Liver (tissue), 9 donors: ENCODE results near the gene RARS1. TPM values are rescaled to one million over a fixed set of nuclear protein-coding genes. Genes with fewer than 3 reads are reported as not detected.

ENCODE experiments used
- DNase-seq: peaks from one replicate; pipeline ENCODE4 v3.0.0-alpha.2; 2017; ENCODE audit warnings: low spot score
- H3K27ac ChIP-seq, 2 donors: one replicate each; pipeline ENCODE4 v1.7.0; 2013; ENCODE audit warnings: inconsistent platforms in 2 of 2, low read length in 2 of 2, control low read depth in 1 of 2, low read depth in 1 of 2, mild to moderate bottlenecking in 1 of 2
- H3K27me3 ChIP-seq, 4 donors: one replicate each; pipeline versions ENCODE4 v1.6.1 to v1.7.0; 2013; ENCODE audit warnings: low read length in 3 of 4, inconsistent platforms in 1 of 4, mild to moderate bottlenecking in 1 of 4, moderate library complexity in 1 of 4; ENCODE audit not compliant: control insufficient read depth in 4 of 4, insufficient read depth in 4 of 4
- H3K36me3 ChIP-seq, 4 donors: one replicate each; pipeline versions ENCODE4 v1.6.1 to v1.7.0; 2013; ENCODE audit warnings: low read length in 3 of 4, mild to moderate bottlenecking in 3 of 4, low read depth in 1 of 4, moderate library complexity in 1 of 4; ENCODE audit not compliant: control insufficient read depth in 4 of 4, insufficient read depth in 3 of 4
- H3K4me1 ChIP-seq, 4 donors: one replicate each; pipeline versions ENCODE4 v1.6.1 to v1.7.0; 2013; ENCODE audit warnings: low read length in 3 of 4, mild to moderate bottlenecking in 3 of 4, moderate library complexity in 1 of 4; ENCODE audit not compliant: control insufficient read depth in 4 of 4, insufficient read depth in 4 of 4
- H3K4me3 ChIP-seq, 3 donors: one replicate each; pipeline versions ENCODE4 v1.6.1 to v1.7.0; 2013; ENCODE audit warnings: low read length in 3 of 3, control low read depth in 1 of 3, low read depth in 1 of 3, mild to moderate bottlenecking in 1 of 3
- H3K9ac ChIP-seq, 2 donors: one replicate each; pipeline ENCODE4 v1.7.0; 2013; ENCODE audit warnings: low read length in 2 of 2, mild to moderate bottlenecking in 2 of 2, moderate library complexity in 2 of 2, control low read depth in 1 of 2, low read depth in 1 of 2
- H3K9me3 ChIP-seq, 4 donors: one replicate each; pipeline versions ENCODE4 v1.6.1 to v1.7.0; 2013; ENCODE audit warnings: low read length in 3 of 4; ENCODE audit not compliant: control insufficient read depth in 4 of 4
- ATF3 ChIP-seq: IDR thresholded peaks from 2 replicates; pipeline ENCODE4 v1.6.1; 2016; ENCODE audit warnings: antibody characterized with exemption
- CTCF ChIP-seq: fragments of 150-350 bp; IDR thresholded peaks from 2 replicates; pipeline ENCODE4 v1.5.1; 2017; ENCODE audit warnings: improper control_type of control experiment, low read depth, low read length; ENCODE audit not compliant: missing input control
- EGR1 ChIP-seq, 2 donors: IDR thresholded peaks; 2 replicates each; pipeline ENCODE4 v1.6.1; 2016 to 2018; ENCODE audit warnings: antibody characterized with exemption in 2 of 2, low read depth in 2 of 2
- FOXA1 ChIP-seq: IDR thresholded peaks from 2 replicates; pipeline ENCODE4 v1.6.1; 2016; ENCODE audit warnings: antibody characterized with exemption
- FOXA2 ChIP-seq: IDR thresholded peaks from 2 replicates; pipeline ENCODE4 v1.6.1; 2016; ENCODE audit warnings: antibody characterized with exemption
- GABPA ChIP-seq, 2 donors: IDR thresholded peaks in 1 of 2; conservative IDR thresholded peaks in 1 of 2; 2 replicates each; pipeline ENCODE4 v1.6.1; 2016; ENCODE audit warnings: antibody characterized with exemption in 2 of 2, mild to moderate bottlenecking in 1 of 2, moderate library complexity in 1 of 2
- HNF4A ChIP-seq, 2 donors: conservative IDR thresholded peaks; 2 replicates each; pipeline ENCODE4 v1.6.1; 2016; ENCODE audit warnings: antibody characterized with exemption in 2 of 2, mild to moderate bottlenecking in 2 of 2
- HNF4G ChIP-seq: IDR thresholded peaks from 2 replicates; pipeline ENCODE4 v1.6.1; 2016; ENCODE audit warnings: antibody characterized with exemption
- JUND ChIP-seq, 2 donors: IDR thresholded peaks; 2 replicates each; pipeline ENCODE4 v1.6.1; 2016; ENCODE audit warnings: antibody characterized with exemption in 2 of 2
- NR2F2 ChIP-seq: IDR thresholded peaks from 2 replicates; pipeline ENCODE4 v1.6.1; 2016; ENCODE audit warnings: antibody characterized with exemption
- REST ChIP-seq: IDR thresholded peaks from 2 replicates; pipeline ENCODE4 v1.6.1; 2016; ENCODE audit warnings: antibody characterized with exemption, mild to moderate bottlenecking
- RXRA ChIP-seq, 2 donors: IDR thresholded peaks; 2 replicates each; pipeline ENCODE4 v1.6.1; 2017 to 2018; ENCODE audit warnings: antibody characterized with exemption in 2 of 2, mild to moderate bottlenecking in 1 of 2
- SP1 ChIP-seq: IDR thresholded peaks from 2 replicates; pipeline ENCODE4 v1.6.1; 2018; ENCODE audit warnings: antibody characterized with exemption, mild to moderate bottlenecking
- TAF1 ChIP-seq: conservative IDR thresholded peaks from 2 replicates; pipeline ENCODE4 v1.6.1; 2016; ENCODE audit warnings: antibody characterized with exemption, mild to moderate bottlenecking
- YY1 ChIP-seq: IDR thresholded peaks from 2 replicates; pipeline ENCODE4 v1.6.1; 2016; ENCODE audit warnings: antibody characterized with exemption, mild to moderate bottlenecking
- ZBTB33 ChIP-seq: IDR thresholded peaks from 2 replicates; pipeline ENCODE4 v1.6.1; 2016; ENCODE audit warnings: antibody characterized with exemption
- WGBS: extraction: QIAGEN DNeasy Blood & Tissue Kit; methylation state at CpG from one replicate; pipeline ENCODE4 v1.1.7; 2013; 5-methylcytosine and 5-hydroxymethylcytosine counted together
- polyA plus RNA-seq, 2 donors: library from polyadenylated mRNA; stranded (reverse) in 1 of 2; unstranded in 1 of 2; fragments of 200-250 nt in 1 of 2; fragments of >200 nt in 1 of 2; fragmentation: Nextera tagmentation in 1 of 2; extraction: Ambion mirVana in 1 of 2; gene quantifications; one replicate each; pipeline versions ENCODE4 v1.2.1 to v1.2.3, GENCODE V29; 2013 to 2015
- total RNA-seq, 2 donors: library from RNA; depleted of rRNA; stranded (reverse); fragments of >200 nt; gene quantifications; one replicate each; pipeline ENCODE4 v1.2.3, GENCODE V29; 2014
- donor health status: healthy.
- donor health status: healthy.
- donor health status: healthy.
- donor health status: healthy.
- donor health status: healthy.

The RARS1 gene
- total and polyA plus RNA-seq, 4 donors = 16.5 to 42.5 (median 30.1) TPM

GRCh38 chr5:168481330-168481788 lies 4.9 kb upstream of the RARS1 start:
- Histone ChIP-seq H3K4me1 (peaks cover 0 to 4% (median 0%) of the 10 kb centered on the region in 4 donors), H3K4me3 (no peak overlapping the region), H3K27ac (no peak overlapping the region), H3K36me3 (no peaks in the 10 kb centered on the region), H3K9ac (no peak overlapping the region), H3K27me3 (no peaks in the 10 kb centered on the region), H3K9me3 (no peaks in the 10 kb centered on the region)
- DNase-seq = no peak
- 53% methylated on average over 4 of the region's 4 CpGs for WGBS
- TF ChIP-seq HNF4A (conservative IDR thresholded peaks at IDR 0.05) (no peak), TAF1 (no peak), SP1 (no peak), ZBTB33 (no peak)

- Histone ChIP-seq H3K4me3 (no peak overlapping the region), H3K9me3 (no peaks in the 10 kb centered on the region), H3K36me3 (no peaks in the 10 kb centered on the region), H3K9ac (no peak overlapping the region), H3K27ac (no peak overlapping the region), H3K4me1 (peaks cover 0 to 7% (median 3%) of the 10 kb centered on the region in 4 donors), H3K27me3 (no peaks in the 10 kb centered on the region)
- TF ChIP-seq HNF4G (no peak), HNF4A (conservative IDR thresholded peaks at IDR 0.05) (no peak), ATF3 (no peak), JUND (IDR thresholded peaks at IDR 0.05) (no peak)
- 65% methylated on average over 5 of the region's 5 CpGs for WGBS
- no peak for DNase-seq
These were observed 3.9 kb upstream of the RARS1 start for GRCh38 chr5:168482361-168482760.

- no peak for DNase-seq
- no peak overlapping the region for H3K4me3 ChIP-seq
- no peaks in the 10 kb centered on the region for H3K9me3 ChIP-seq
- no peaks in the 10 kb centered on the region for H3K27me3 ChIP-seq
- no peak overlapping the region for H3K27ac ChIP-seq
- H3K9ac ChIP-seq = no peak overlapping the region
- H3K36me3 ChIP-seq = peaks cover 12 to 48% (median 40%) of the 10 kb centered on the region in 4 donors
- TF ChIP-seq CTCF (no peak), HNF4A (conservative IDR thresholded peaks at IDR 0.05) (no peak), EGR1 (IDR thresholded peaks at IDR 0.05; ENCODE audit: low read depth in 2 of 2) (no peak), YY1 (no peak), RXRA (IDR thresholded peaks at IDR 0.05) (no peak), FOXA1 (no peak), GABPA (IDR thresholded peaks at IDR 0.05 in 1 of 2, conservative IDR thresholded peaks at IDR 0.05 in 1 of 2) (no peak), ZBTB33 (no peak), FOXA2 (no peak), NR2F2 (no peak), SP1 (no peak), JUND (IDR thresholded peaks at IDR 0.05) (no peak), TAF1 (no peak), REST (no peak), ATF3 (no peak)
- peaks cover 0 to 11% (median 9%) of the 10 kb centered on the region in 4 donors for H3K4me1 ChIP-seq
- 96% methylated on average over 3 of the region's 3 CpGs for WGBS
These were observed 2.8 kb downstream of the RARS1 start for GRCh38 chr5:168489059-168489458.
